Osteoblast (primary cell): ENCODE measurements around the gene ARMC3. TPM values are rescaled to one million over a fixed set of nuclear protein-coding genes. Genes with fewer than 3 reads are reported as not detected.

Experiments used
- DNase-seq: peaks from one replicate; pipeline ENCODE4 v3.0.0; 2011; ENCODE audit warnings: low spot score, mixed read lengths; ENCODE audit not compliant: insufficient read length; ENCODE audit errors: missing footprints
- H2AFZ ChIP-seq: 2 replicates; pipeline ENCODE4 v1.6.0; 2011; ENCODE audit warnings: mild to moderate bottlenecking, low read length
- H3K27ac ChIP-seq: 2 replicates; pipeline ENCODE4 v1.5.1; 2011; ENCODE audit warnings: mild to moderate bottlenecking, low read depth, low read length, moderate library complexity
- H3K27me3 ChIP-seq: 2 replicates; pipeline ENCODE4 v1.6.0; 2012; ENCODE audit warnings: mild to moderate bottlenecking, control low read depth, inconsistent platforms, low read length, moderate library complexity; ENCODE audit not compliant: insufficient read depth
- H3K36me3 ChIP-seq: 2 replicates; pipeline ENCODE4 v1.5.1; 2011; ENCODE audit warnings: mild to moderate bottlenecking, low read length, control low read depth, moderate library complexity; ENCODE audit not compliant: insufficient read depth
- H3K4me1 ChIP-seq: 2 replicates; pipeline ENCODE4 v1.5.1; 2011; ENCODE audit warnings: mild to moderate bottlenecking, low read length, control low read depth, moderate library complexity; ENCODE audit not compliant: insufficient read depth
- H3K4me2 ChIP-seq: 2 replicates; pipeline ENCODE4 v1.6.0; 2011; ENCODE audit warnings: mild to moderate bottlenecking, low read length; ENCODE audit not compliant: insufficient read depth
- H3K4me3 ChIP-seq: fragments of 200-600 bp; sonication (generic); 3 replicates; pipeline ENCODE4 v1.5.1; 2012; ENCODE audit warnings: mild to moderate bottlenecking, low read length, inconsistent platforms; ENCODE audit not compliant: insufficient read depth
- H3K79me2 ChIP-seq: 2 replicates; pipeline ENCODE4 v1.6.0; 2012; ENCODE audit warnings: mild to moderate bottlenecking, low read length, control low read depth, inconsistent platforms; ENCODE audit not compliant: insufficient read depth
- H3K9me3 ChIP-seq: 2 replicates; pipeline ENCODE4 v1.5.1; 2011; ENCODE audit warnings: low read depth, low read length, control low read depth
- H4K20me1 ChIP-seq: 2 replicates; pipeline ENCODE4 v1.6.0; 2012; ENCODE audit warnings: mild to moderate bottlenecking, low read length, control low read depth; ENCODE audit not compliant: insufficient read depth
- total RNA-seq: library from RNA; depleted of rRNA; stranded (reverse); fragments of >200 nt; gene quantifications from 2 replicates; pipeline ENCODE4 v1.2.3, GENCODE V29; 2012
- TF ChIP-seq, protein P1 (sequence below): IDR thresholded peaks from 2 replicates; pipeline ENCODE4 v1.5.1; 2011; ENCODE audit warnings: mild to moderate bottlenecking, low read depth, low read length, moderate library complexity; ENCODE audit errors: extremely low read depth

ARMC3 gene
- total RNA-seq, 1 donor, result under 0.01 TPM

DNA sequence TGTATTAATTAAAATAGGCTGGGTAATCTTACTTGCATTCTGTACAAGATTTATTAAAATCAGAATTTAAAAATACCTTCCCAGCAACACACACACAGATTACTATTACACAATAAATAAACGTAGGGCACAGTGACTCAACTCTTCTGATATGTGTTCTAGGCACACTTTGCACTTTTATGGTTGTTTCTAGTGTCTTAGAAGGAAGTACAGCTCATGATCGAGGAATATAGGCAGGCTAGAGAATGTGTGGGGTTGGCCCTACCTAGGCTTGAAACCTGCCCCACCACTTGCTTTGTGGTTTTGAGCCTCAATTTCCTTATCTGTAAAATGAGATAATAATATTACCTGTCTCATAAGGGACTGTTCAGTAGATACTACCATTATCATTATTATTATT lies 30.5 kb downstream of the ARMC3 start:
- Histone ChIP-seq H4K20me1 (no peaks in the 10 kb centered on the region), H3K27me3 (no peaks in the 10 kb centered on the region), H3K4me3 (no peak overlapping the region), H3K36me3 (no peaks in the 10 kb centered on the region), H2AFZ (no peak overlapping the region), H3K79me2 (no peaks in the 10 kb centered on the region), H3K27ac (no peak overlapping the region), H3K9me3 (no peaks in the 10 kb centered on the region), H3K4me1 (no peaks in the 10 kb centered on the region), H3K4me2 (no peak overlapping the region)
- no peak for DNase-seq
- TF ChIP-seq, protein P1, sequence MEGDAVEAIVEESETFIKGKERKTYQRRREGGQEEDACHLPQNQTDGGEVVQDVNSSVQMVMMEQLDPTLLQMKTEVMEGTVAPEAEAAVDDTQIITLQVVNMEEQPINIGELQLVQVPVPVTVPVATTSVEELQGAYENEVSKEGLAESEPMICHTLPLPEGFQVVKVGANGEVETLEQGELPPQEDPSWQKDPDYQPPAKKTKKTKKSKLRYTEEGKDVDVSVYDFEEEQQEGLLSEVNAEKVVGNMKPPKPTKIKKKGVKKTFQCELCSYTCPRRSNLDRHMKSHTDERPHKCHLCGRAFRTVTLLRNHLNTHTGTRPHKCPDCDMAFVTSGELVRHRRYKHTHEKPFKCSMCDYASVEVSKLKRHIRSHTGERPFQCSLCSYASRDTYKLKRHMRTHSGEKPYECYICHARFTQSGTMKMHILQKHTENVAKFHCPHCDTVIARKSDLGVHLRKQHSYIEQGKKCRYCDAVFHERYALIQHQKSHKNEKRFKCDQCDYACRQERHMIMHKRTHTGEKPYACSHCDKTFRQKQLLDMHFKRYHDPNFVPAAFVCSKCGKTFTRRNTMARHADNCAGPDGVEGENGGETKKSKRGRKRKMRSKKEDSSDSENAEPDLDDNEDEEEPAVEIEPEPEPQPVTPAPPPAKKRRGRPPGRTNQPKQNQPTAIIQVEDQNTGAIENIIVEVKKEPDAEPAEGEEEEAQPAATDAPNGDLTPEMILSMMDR, result no peak

- Histone ChIP-seq H3K36me3 (no peaks in the 10 kb centered on the region), H3K4me3 (no peak overlapping the region), H2AFZ (no peak overlapping the region), H3K79me2 (no peaks in the 10 kb centered on the region), H3K9me3 (no peaks in the 10 kb centered on the region), H4K20me1 (no peaks in the 10 kb centered on the region), H3K4me1 (no peaks in the 10 kb centered on the region), H3K27ac (no peak overlapping the region), H3K27me3 (no peaks in the 10 kb centered on the region), H3K4me2 (no peak overlapping the region)
- DNase-seq, result no peak
- TF ChIP-seq, protein P1, result no peak
These were observed 31.4 kb downstream of the ARMC3 start for GRCh38 chr10:22959292-22959691.

GRCh38 chr10:22959950-22960349 lies 32.1 kb downstream of the ARMC3 start:
- Histone ChIP-seq H2AFZ (no peak overlapping the region), H4K20me1 (no peaks in the 10 kb centered on the region), H3K4me2 (no peak overlapping the region), H3K4me1 (no peaks in the 10 kb centered on the region), H3K79me2 (no peaks in the 10 kb centered on the region), H3K36me3 (no peaks in the 10 kb centered on the region), H3K27me3 (no peaks in the 10 kb centered on the region), H3K9me3 (no peaks in the 10 kb centered on the region), H3K4me3 (no peak overlapping the region), H3K27ac (no peak overlapping the region)
- TF ChIP-seq, protein P1, result no peak
- no peak for DNase-seq

DNA sequence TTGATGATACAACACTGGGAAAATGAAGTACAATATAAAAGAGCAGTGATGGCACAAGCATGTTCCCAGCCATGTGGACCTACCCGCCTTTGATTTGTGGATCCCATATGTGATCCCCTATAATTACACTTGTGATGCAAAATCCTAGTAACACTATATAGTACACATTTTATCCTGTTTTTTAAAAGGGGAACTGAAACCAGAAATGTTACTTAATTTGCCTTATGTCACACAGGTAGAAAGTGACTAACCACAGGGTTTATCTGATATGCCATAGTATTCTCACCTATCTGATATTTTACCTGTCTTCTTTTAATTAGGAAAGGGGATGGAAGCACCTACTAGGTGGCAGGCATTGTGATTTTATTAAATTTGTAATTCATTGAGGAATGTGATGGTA lies 35.0 kb downstream of the ARMC3 start:
- no peaks in the 10 kb centered on the region for H3K79me2 ChIP-seq
- H4K20me1 ChIP-seq, result no peaks in the 10 kb centered on the region
- H3K4me2 ChIP-seq, result no peak overlapping the region
- no peak overlapping the region for H3K27ac ChIP-seq
- no peaks in the 10 kb centered on the region for H3K36me3 ChIP-seq
- no peak for DNase-seq
- no peaks in the 10 kb centered on the region for H3K9me3 ChIP-seq
- no peaks in the 10 kb centered on the region for H3K27me3 ChIP-seq
- TF ChIP-seq, protein P1, result no peak
- no peak overlapping the region for H2AFZ ChIP-seq
- H3K4me3 ChIP-seq, result no peak overlapping the region
- no peaks in the 10 kb centered on the region for H3K4me1 ChIP-seq
